Colonic mucosa (tissue), 4 donors: ENCODE data around the gene UNC5B. TPM values are rescaled to one million over a fixed set of nuclear protein-coding genes. Genes with fewer than 3 reads are reported as not detected.

Experiments used
- DNase-seq: peaks from one replicate; pipeline ENCODE4 v3.0.0-alpha.2; 2020
- H3K27ac ChIP-seq: fragments of 200-600 bp; one replicate; pipeline ENCODE4 v1.8.0; 2021
- H3K27me3 ChIP-seq: fragments of 200-600 bp; one replicate; pipeline ENCODE4 v1.8.0; 2021
- H3K36me3 ChIP-seq: fragments of 200-600 bp; one replicate; pipeline ENCODE4 v1.8.0; 2021
- H3K4me1 ChIP-seq: fragments of 200-600 bp; one replicate; pipeline ENCODE4 v1.8.0; 2021; ENCODE audit warnings: mild to moderate bottlenecking
- H3K4me3 ChIP-seq: fragments of 200-600 bp; one replicate; pipeline ENCODE4 v1.8.0; 2021
- H3K9ac ChIP-seq, 2 donors: one replicate each; pipeline ENCODE4 v1.7.0; 2013; ENCODE audit warnings: control low read depth in 2 of 2, low read depth in 2 of 2, low read length in 2 of 2
- H3K9me3 ChIP-seq: fragments of 200-600 bp; one replicate; pipeline ENCODE4 v1.8.0; 2021
- CTCF ChIP-seq: fragments of 200-600 bp; IDR thresholded peaks from one replicate; pipeline ENCODE4 v1.8.0; 2022; ENCODE audit warnings: antibody characterized with exemption, mild to moderate bottlenecking
- intact Hi-C: fragments of 100-400 bp; cut with DNase I; formaldehyde crosslinking; loops from one replicate; pipeline ENCODE4 v1.14.1; 2022
- total RNA-seq, 2 donors: library from RNA; stranded (reverse); fragmentation: NEBNext Ultra II Directional in 1 of 2; extraction: Animal tissue kit (Norgen Biotek cat#: 25700) in 1 of 2; gene quantifications; one replicate each; pipeline ENCODE4 v1.2.1, GENCODE V29; 2021
- donor health status: healthy.
- donor health status: DM: no; HTN: no; CAD: no.
- donor health status: DM: no; HTN: no; CAD: no.

UNC5B gene
- total RNA-seq, 2 donors from 2014 or later = 18.4 to 18.5 TPM

GRCh38 chr10:71223347-71224058, 11.1 kb downstream of the UNC5B start:
- Histone ChIP-seq H3K4me3 (no peak overlapping the region), H3K4me1 (no peaks in the 10 kb centered on the region), H3K27ac (no peak overlapping the region), H3K36me3 (no peaks in the 10 kb centered on the region), H3K9ac (no peak overlapping the region), H3K27me3 (no peaks in the 10 kb centered on the region), H3K9me3 (no peaks in the 10 kb centered on the region)
- no peak for DNase-seq
- intact Hi-C loops = no loop called here
- no peak for TF ChIP-seq CTCF

- Histone ChIP-seq H3K36me3 (no peaks in the 10 kb centered on the region), H3K9ac (no peak overlapping the region), H3K4me3 (no peak overlapping the region), H3K9me3 (no peaks in the 10 kb centered on the region), H3K27me3 (no peaks in the 10 kb centered on the region), H3K27ac (no peak overlapping the region), H3K4me1 (no peaks in the 10 kb centered on the region)
- intact Hi-C loops = no loop called here
- no peak for TF ChIP-seq CTCF
- DNase-seq = no peak
Measured at GRCh38 chr10:71225291-71226058, 13.1 kb downstream of the UNC5B start.

GRCh38 chr10:71228875-71229675, 16.7 kb downstream of the UNC5B start:
- Histone ChIP-seq H3K9ac (no peak overlapping the region), H3K4me3 (no peak overlapping the region), H3K36me3 (no peaks in the 10 kb centered on the region), H3K9me3 (no peaks in the 10 kb centered on the region), H3K4me1 (peaks cover 4% of the 10 kb centered on the region), H3K27me3 (no peaks in the 10 kb centered on the region), H3K27ac (no peak overlapping the region)
- DNase-seq = no peak
- TF ChIP-seq CTCF = no peak
- intact Hi-C loops = no loop called here

GRCh38 chr10:71229726-71230655, 17.6 kb downstream of the UNC5B start:
- H3K9ac ChIP-seq = no peak overlapping the region
- no peak overlapping the region for H3K4me3 ChIP-seq
- intact Hi-C loops = no loop called here
- H3K9me3 ChIP-seq = no peaks in the 10 kb centered on the region
- H3K4me1 ChIP-seq = peaks cover 4% of the 10 kb centered on the region
- DNase-seq = no peak
- H3K27ac ChIP-seq = no peak overlapping the region
- no peaks in the 10 kb centered on the region for H3K36me3 ChIP-seq
- TF ChIP-seq CTCF = no peak
- no peaks in the 10 kb centered on the region for H3K27me3 ChIP-seq

- no peak for DNase-seq
- no peak overlapping the region for H3K4me3 ChIP-seq
- peaks cover 4% of the 10 kb centered on the region for H3K4me1 ChIP-seq
- H3K9me3 ChIP-seq = no peaks in the 10 kb centered on the region
- no peak for TF ChIP-seq CTCF
- intact Hi-C loops = no loop called here
- no peak overlapping the region for H3K9ac ChIP-seq
- H3K27ac ChIP-seq = no peak overlapping the region
- no peaks in the 10 kb centered on the region for H3K27me3 ChIP-seq
- no peaks in the 10 kb centered on the region for H3K36me3 ChIP-seq
Measured at GRCh38 chr10:71230656-71231025, 18.3 kb downstream of the UNC5B start.
